ENCODE data around the gene TAF3. TPM values are rescaled to one million over a fixed set of nuclear protein-coding genes. Genes with fewer than 3 reads are reported as not detected.

The TAF3 gene
- polyA plus RNA-seq, 3 donors, result 1.6 to 3.9 (median 3.4) TPM

- Histone ChIP-seq H3K27me3 (ENCODE audit: control insufficient read depth in 2 of 2, insufficient read depth in 2 of 2, low read length in 2 of 2) (no peaks in the 10 kb centered on the region), H3K9ac (ENCODE audit: insufficient read depth, low read length, poor library complexity, severe bottlenecking) (no peak overlapping the region), H2AFZ (ENCODE audit: insufficient read depth, low read depth, low read length, poor library complexity, severe bottlenecking) (no peak overlapping the region), H3K4me2 (replicated peaks; ENCODE audit: extremely low read depth, low read length, poor library complexity, severe bottlenecking) (no peak overlapping the region), H3K79me2 (ENCODE audit: insufficient read depth, low read length) (peaks cover 56% of the 10 kb centered on the region), H4K20me1 (ENCODE audit: insufficient read depth, low read length) (peaks cover 13% of the 10 kb centered on the region), H3K4me3 (replicated peaks in 1 of 3; ENCODE audit: low read depth in 2 of 3, low read length in 3 of 3) (no peak overlapping the region), H3K27ac (ENCODE audit: low read depth in 1 of 2, low read length in 2 of 2) (no peak overlapping the region), H3K4me1 (ENCODE audit: control insufficient read depth in 1 of 2, insufficient read depth in 2 of 2, low read length in 2 of 2) (no peaks in the 10 kb centered on the region), H3K36me3 (replicated peaks in 1 of 2; ENCODE audit: control insufficient read depth in 1 of 2, insufficient read depth in 2 of 2, low read length in 2 of 2) (peaks cover 35 to 53% of the 10 kb centered on the region in 2 donors), H3K9me3 (replicated peaks in 1 of 2; ENCODE audit: control insufficient read depth in 1 of 2, insufficient read depth in 1 of 2, low read length in 2 of 2) (no peaks in the 10 kb centered on the region)
- H3K27ac Mint-ChIP-seq, result peak overlapping the region in 1 of 7 donors; percentile 23
- no peak for TF ChIP-seq CTCF (IDR thresholded peaks at IDR 0.05)
- peaks cover 0 to 2% (median 0%) of the 10 kb centered on the region in 7 donors for H3K9me3 Mint-ChIP-seq
- intact Hi-C loops (cut with micrococcal nuclease), result no loop called here
- H3K4me1 Mint-ChIP-seq, result peaks cover 8% of the 10 kb centered on the region
- no peaks in the 10 kb centered on the region for H3K27me3 Mint-ChIP-seq (ENCODE audit: low read depth in 3 of 3)
- H3K36me3 Mint-ChIP-seq, result peaks cover 58 to 59% of the 10 kb centered on the region in 2 donors
- no peak overlapping the region for H3K4me3 Mint-ChIP-seq
- no CpG with 5 or more reads among the region's 10 CpGs for WGBS (ENCODE audit: insufficient coverage)
- no peak for DNase-seq
These were observed 11.1 kb downstream of the TAF3 start for GRCh38 chr10:7829289-7829834.

- H3K4me3 Mint-ChIP-seq, result no peak overlapping the region
- peaks cover 27% of the 10 kb centered on the region for H4K20me1 ChIP-seq (ENCODE audit: insufficient read depth, low read length)
- TF ChIP-seq CTCF (IDR thresholded peaks at IDR 0.05), result no peak
- peaks cover 8% of the 10 kb centered on the region for H3K4me1 Mint-ChIP-seq
- no peak overlapping the region for H3K27ac ChIP-seq (ENCODE audit: low read depth in 1 of 2, low read length in 2 of 2)
- no peaks in the 10 kb centered on the region for H3K27me3 ChIP-seq (ENCODE audit: control insufficient read depth in 2 of 2, insufficient read depth in 2 of 2, low read length in 2 of 2)
- no peaks in the 10 kb centered on the region for H3K9me3 ChIP-seq (replicated peaks in 1 of 2; ENCODE audit: control insufficient read depth in 1 of 2, insufficient read depth in 1 of 2, low read length in 2 of 2)
- peaks cover 14 to 40% of the 10 kb centered on the region in 2 donors for H3K36me3 ChIP-seq (replicated peaks in 1 of 2; ENCODE audit: control insufficient read depth in 1 of 2, insufficient read depth in 2 of 2, low read length in 2 of 2)
- no CpG with 5 or more reads among the region's 1 CpG for WGBS (ENCODE audit: insufficient coverage)
- H3K4me2 ChIP-seq (replicated peaks; ENCODE audit: extremely low read depth, low read length, poor library complexity, severe bottlenecking), result no peak overlapping the region
- peaks cover 52 to 55% of the 10 kb centered on the region in 2 donors for H3K36me3 Mint-ChIP-seq
- peaks cover 75% of the 10 kb centered on the region for H3K79me2 ChIP-seq (ENCODE audit: insufficient read depth, low read length)
- H3K27ac Mint-ChIP-seq, result no peak overlapping the region
- intact Hi-C loops (cut with micrococcal nuclease), result no loop called here
- peaks cover 0 to 2% (median 0%) of the 10 kb centered on the region in 7 donors for H3K9me3 Mint-ChIP-seq
- H3K4me3 ChIP-seq (replicated peaks in 1 of 3; ENCODE audit: low read depth in 2 of 3, low read length in 3 of 3), result no peak overlapping the region
- H3K27me3 Mint-ChIP-seq (ENCODE audit: low read depth in 3 of 3), result no peaks in the 10 kb centered on the region
- DNase-seq, result no peak
- no peak overlapping the region for H2AFZ ChIP-seq (ENCODE audit: insufficient read depth, low read depth, low read length, poor library complexity, severe bottlenecking)
- no peak overlapping the region for H3K9ac ChIP-seq (ENCODE audit: insufficient read depth, low read length, poor library complexity, severe bottlenecking)
- no peaks in the 10 kb centered on the region for H3K4me1 ChIP-seq (ENCODE audit: control insufficient read depth in 1 of 2, insufficient read depth in 2 of 2, low read length in 2 of 2)
These were observed 13.8 kb downstream of the TAF3 start for GRCh38 chr10:7832060-7832459.
